H1 (cell line): ENCODE results near the gene CETN2. TPM values are rescaled to one million over a fixed set of nuclear protein-coding genes. Genes with fewer than 3 reads are reported as not detected.

Experiments
- CTCF ChIA-PET: fragments of 300-600 bp; sonication (Branson Sonifier 250); formaldehyde crosslinking; loops from one replicate; lab custom pipeline; 2021; ENCODE audit not compliant: partially characterized antibody; lab: Charles Lee
- POLR2A ChIA-PET: fragments of 300-600 bp; sonication (Branson Sonifier 250); formaldehyde crosslinking; loops from one replicate; lab custom pipeline; 2021; ENCODE audit warnings: inconsistent platforms; ENCODE audit not compliant: partially characterized antibody; lab: Charles Lee
- DNase-seq, 2 experiments: peaks; one replicate each; pipeline versions ENCODE4 v3.0.0 to v3.0.0-alpha.2; 2010 to 2022; ENCODE audit warnings: low spot score in 2 of 2, low read depth in 1 of 2, mixed read lengths in 1 of 2
- FAIRE-seq: peaks from 2 replicates; lab custom pipeline; 2011; peaks lifted over from hg19 to GRCh38; lab: Jason Lieb, UNC
- H2AFZ ChIP-seq: 2 replicates; pipeline ENCODE4 v1.8.1; 2012; ENCODE audit warnings: low read length, inconsistent platforms
- H2AK5ac ChIP-seq: 2 replicates; pipeline ENCODE4 v1.6.1; 2013; ENCODE audit warnings: low read depth, low read length
- H2BK120ac ChIP-seq: replicated peaks from 2 replicates; pipeline ENCODE3; 2013; ENCODE audit warnings: low read depth, low read length, inconsistent platforms
- H2BK12ac ChIP-seq: 2 replicates; pipeline ENCODE4 v1.6.1; 2013; ENCODE audit warnings: low read depth, low read length
- H2BK15ac ChIP-seq: 2 replicates; pipeline ENCODE4 v1.6.1; 2013; ENCODE audit warnings: low read length
- H2BK20ac ChIP-seq: 2 replicates; pipeline ENCODE4 v1.6.1; 2013; ENCODE audit warnings: low read length
- H2BK5ac ChIP-seq: 2 replicates; pipeline ENCODE4 v1.6.1; 2013; ENCODE audit warnings: low read depth, low read length
- H3K14ac ChIP-seq: 2 replicates; pipeline ENCODE4 v1.6.1; 2013; ENCODE audit warnings: inconsistent platforms; ENCODE audit not compliant: insufficient read length
- H3K18ac ChIP-seq: 2 replicates; pipeline ENCODE4 v1.6.1; 2013; ENCODE audit warnings: low read length; ENCODE audit errors: extremely low read depth
- H3K23ac ChIP-seq: 2 replicates; pipeline ENCODE4 v1.6.1; 2013; ENCODE audit warnings: inconsistent platforms; ENCODE audit not compliant: insufficient read length
- H3K23me2 ChIP-seq: 2 replicates; pipeline ENCODE4 v1.6.1; 2013; ENCODE audit warnings: low read depth, low read length
- H3K27ac ChIP-seq: 2 replicates; pipeline ENCODE4 v1.6.1; 2011; ENCODE audit warnings: low read depth, low read length, inconsistent platforms
- H3K27me3 ChIP-seq, 4 experiments: replicated peaks in 1 of 4; 1 replicate in 1 of 4; 2 replicates in 3 of 4; pipeline versions ENCODE4 v1.6.1 to v1.8.1; 2011 to 2013; ENCODE audit warnings: low read length in 3 of 4, mild to moderate bottlenecking in 3 of 4, inconsistent platforms in 2 of 4, mixed read lengths in 2 of 4, moderate library complexity in 1 of 4; ENCODE audit not compliant: control insufficient read depth in 3 of 4, insufficient read depth in 3 of 4; ENCODE audit errors: extremely low read depth in 1 of 4
- H3K36me3 ChIP-seq, 4 experiments: 2 replicates each; pipeline versions ENCODE4 v1.6.1 to v1.8.1; 2011 to 2013; ENCODE audit warnings: mild to moderate bottlenecking in 4 of 4, low read length in 3 of 4, moderate library complexity in 2 of 4, control low read depth in 1 of 4, inconsistent platforms in 1 of 4; ENCODE audit not compliant: insufficient read depth in 4 of 4, control insufficient read depth in 2 of 4
- H3K4ac ChIP-seq: replicated peaks from 2 replicates; pipeline ENCODE3; 2013; ENCODE audit warnings: low read length, low read depth, mixed read lengths, inconsistent platforms; ENCODE audit not compliant: insufficient read length
- H3K4me1 ChIP-seq, 4 experiments: replicated peaks in 1 of 4; 1 replicate in 1 of 4; 2 replicates in 3 of 4; pipeline versions ENCODE4 v1.6.1 to v1.8.1; 2011 to 2013; ENCODE audit warnings: low read length in 3 of 4, inconsistent platforms in 2 of 4, mixed read lengths in 1 of 4; ENCODE audit not compliant: insufficient read depth in 4 of 4, control insufficient read depth in 3 of 4
- H3K4me2 ChIP-seq, 2 experiments: 2 replicates each; pipeline versions ENCODE4 v1.6.1 to v1.8.1; 2011 to 2013; ENCODE audit warnings: low read depth in 2 of 2, low read length in 2 of 2, control low read depth in 1 of 2, inconsistent platforms in 1 of 2, mild to moderate bottlenecking in 1 of 2; ENCODE audit not compliant: insufficient read depth in 1 of 2
- H3K4me3 ChIP-seq, 4 experiments: fragments of 200-600, 300-600 bp in 1 of 4; sonication (generic), shearing (Covaris generic), sonication (Bioruptor Twin) in 1 of 4; 2 replicates each; pipeline versions ENCODE4 v1.5.1 to v1.8.1; 2011 to 2016; ENCODE audit warnings: low read length in 4 of 4, low read depth in 3 of 4, control low read depth in 2 of 4, inconsistent platforms in 2 of 4, mild to moderate bottlenecking in 2 of 4, mixed read lengths in 1 of 4, moderate library complexity in 1 of 4; ENCODE audit not compliant: insufficient read depth in 2 of 4; ENCODE audit errors: extremely low read depth in 1 of 4
- H3K56ac ChIP-seq: replicated peaks from 2 replicates; pipeline ENCODE3; 2013; ENCODE audit warnings: low read depth, mild to moderate bottlenecking, mixed read lengths, low read length, inconsistent platforms; ENCODE audit not compliant: insufficient read length
- H3K79me1 ChIP-seq: 2 replicates; pipeline ENCODE4 v1.6.1; 2013; ENCODE audit warnings: low read depth, low read length, control low read depth
- H3K79me2 ChIP-seq, 2 experiments: 2 replicates each; pipeline versions ENCODE4 v1.6.1 to v1.8.1; 2012 to 2013; ENCODE audit warnings: low read length in 2 of 2, mild to moderate bottlenecking in 2 of 2, inconsistent platforms in 1 of 2; ENCODE audit not compliant: insufficient read depth in 2 of 2, control insufficient read depth in 1 of 2
- H3K9ac ChIP-seq, 4 experiments: replicated peaks in 1 of 4; 1 replicate in 1 of 4; 2 replicates in 3 of 4; pipeline versions ENCODE4 v1.6.1 to v1.8.1; 2011 to 2013; ENCODE audit warnings: low read depth in 3 of 4, low read length in 3 of 4, control low read depth in 2 of 4, mild to moderate bottlenecking in 2 of 4, moderate library complexity in 2 of 4, inconsistent platforms in 1 of 4; ENCODE audit errors: extremely low read depth in 1 of 4
- H3K9me3 ChIP-seq, 2 experiments: 2 replicates each; pipeline versions ENCODE4 v1.6.1 to v1.8.1; 2012 to 2013; ENCODE audit warnings: mild to moderate bottlenecking in 2 of 2, moderate library complexity in 2 of 2, control low read depth in 1 of 2, inconsistent platforms in 1 of 2, low read depth in 1 of 2, low read length in 1 of 2, mixed read lengths in 1 of 2; ENCODE audit not compliant: insufficient read depth in 2 of 2
- H4K20me1 ChIP-seq, 2 experiments: replicated peaks in 1 of 2; 2 replicates each; pipeline versions ENCODE3 to v1.8.1; 2011 to 2013; ENCODE audit warnings: inconsistent platforms in 2 of 2, low read length in 2 of 2, mild to moderate bottlenecking in 1 of 2; ENCODE audit not compliant: insufficient read depth in 2 of 2, control insufficient read depth in 1 of 2
- H4K5ac ChIP-seq: 2 replicates; pipeline ENCODE4 v1.6.1; 2013; ENCODE audit warnings: low read length, low read depth, mixed read lengths, inconsistent platforms; ENCODE audit not compliant: insufficient read length
- H4K8ac ChIP-seq: 2 replicates; pipeline ENCODE4 v1.8.0; 2013; ENCODE audit warnings: mild to moderate bottlenecking, moderate library complexity, low read length, inconsistent platforms; ENCODE audit not compliant: insufficient read depth; ENCODE audit errors: extremely low read depth
- H4K91ac ChIP-seq: replicated peaks from 2 replicates; pipeline ENCODE3; 2013; ENCODE audit warnings: low read length, mixed read lengths, inconsistent platforms; ENCODE audit not compliant: insufficient read length
- ATF3 ChIP-seq: IDR thresholded peaks from 2 replicates; pipeline ENCODE4 v1.6.1; 2011; ENCODE audit warnings: low read depth, mild to moderate bottlenecking, low read length; ENCODE audit not compliant: insufficient read depth
- E2F6 ChIP-seq: IDR thresholded peaks from 2 replicates; pipeline ENCODE4 v1.6.1; 2012; ENCODE audit warnings: inconsistent platforms
- GABPA ChIP-seq: IDR thresholded peaks from 2 replicates; pipeline ENCODE4 v1.6.1; 2011; ENCODE audit warnings: mild to moderate bottlenecking, low read length, moderate library complexity, borderline replicate concordance; ENCODE audit not compliant: insufficient read depth
- GTF2F1 ChIP-seq: IDR thresholded peaks from 2 replicates; pipeline ENCODE4 v1.6.1; 2012; ENCODE audit warnings: low read depth, low read length, improper control_type of control experiment, borderline replicate concordance
- HDAC2 ChIP-seq, 2 experiments: fragments of 300-600 bp in 1 of 2; sonication (generic) in 1 of 2; IDR thresholded peaks; 2 replicates each; pipeline ENCODE4 v1.6.1; 2011 to 2012; ENCODE audit warnings: low read depth in 2 of 2, low read length in 2 of 2, mild to moderate bottlenecking in 2 of 2, moderate library complexity in 2 of 2, borderline replicate concordance in 1 of 2, inconsistent platforms in 1 of 2
- KDM1A ChIP-seq: fragments of 200-600, 300-600 bp; sonication (generic); IDR thresholded peaks from 2 replicates; pipeline ENCODE4 v1.7.1; 2016; ENCODE audit warnings: mild to moderate bottlenecking, low read length, borderline replicate concordance
- RAD21 ChIP-seq, 2 experiments: IDR thresholded peaks in 1 of 2; conservative IDR thresholded peaks in 1 of 2; 2 replicates each; pipeline ENCODE4 v1.6.1; 2011; ENCODE audit warnings: low read depth in 2 of 2, low read length in 2 of 2, improper control_type of control experiment in 1 of 2, inconsistent platforms in 1 of 2, mild to moderate bottlenecking in 1 of 2, moderate library complexity in 1 of 2
- SIRT6 ChIP-seq: IDR thresholded peaks from one replicate; pipeline ENCODE4 v1.7.1; 2012; ENCODE audit warnings: low read length, inconsistent platforms
- SP1 ChIP-seq: IDR thresholded peaks from 2 replicates; pipeline ENCODE4 v1.6.1; 2011; ENCODE audit warnings: low read depth, low read length
- SP4 ChIP-seq: IDR thresholded peaks from 2 replicates; pipeline ENCODE4 v1.6.1; 2012; ENCODE audit warnings: low read length, inconsistent platforms
- SUZ12 ChIP-seq: fragments of 200-600 bp; sonication (generic); IDR thresholded peaks from 2 replicates; pipeline ENCODE4 v1.6.1; 2012; ENCODE audit warnings: mild to moderate bottlenecking, inconsistent platforms, low read length, moderate library complexity, mixed read lengths
- TAF1 ChIP-seq: IDR thresholded peaks from 2 replicates; pipeline ENCODE4 v1.6.1; 2011; ENCODE audit warnings: mild to moderate bottlenecking, low read depth, low read length
- TBP ChIP-seq: IDR thresholded peaks from 2 replicates; pipeline ENCODE4 v1.6.1; 2011; ENCODE audit warnings: low read depth, low read length, improper control_type of control experiment
- TCF12 ChIP-seq: IDR thresholded peaks from 2 replicates; pipeline ENCODE4 v1.6.1; 2011; ENCODE audit warnings: low read depth, mild to moderate bottlenecking, low read length
- WGBS, 2 experiments: shearing (Covaris generic) in 1 of 2; methylation state at CpG; one replicate each; pipeline versions ENCODE4 v1.1.6 to v1.1.7; 2013 to 2015; ENCODE audit warnings: low lambda C conversion rate in 2 of 2, mixed read lengths in 2 of 2, inconsistent platforms in 1 of 2, low coverage in 1 of 2, missing lambda C conversion rate in 1 of 2; ENCODE audit not compliant: insufficient replicate concordance in 2 of 2, insufficient coverage in 1 of 2, insufficient read length in 1 of 2; ENCODE audit errors: extremely low coverage in 1 of 2, missing lambda C conversion rate in 1 of 2; 5-methylcytosine and 5-hydroxymethylcytosine counted together
- polyA plus RNA-seq, 7 experiments: library from polyadenylated mRNA; depleted of rRNA in 3 of 7; stranded (reverse) in 5 of 7; unstranded in 2 of 7; fragments of >200 nt in 5 of 7; fragments of 200-250 nt in 2 of 7; gene quantifications; 1 replicate in 5 of 7; 2 replicates in 1 of 7; 4 replicates in 1 of 7; pipeline versions ENCODE4 v1.2.1 to v1.2.3, GENCODE V29; 2011 to 2013; ENCODE audit warnings: missing spikeins in 2 of 7, mixed read lengths in 2 of 7
- total RNA-seq: library from RNA; stranded (reverse); fragmentation: NEBNext Ultra II Directional; extraction: Animal tissue kit (Norgen Biotek cat#: 25700); gene quantifications from 2 replicates; pipeline ENCODE4 v1.2.1, GENCODE V29; 2021

The CETN2 gene
- total and polyA plus RNA-seq, 2 of the 8 experiments (the other 6 are each of a cell fraction or from before 2014, with no cell fraction given) = 13.1 to 24.3 TPM

- Histone ChIP-seq H2BK20ac (no peak overlapping the region), H3K27ac (no peak overlapping the region)
- 97% methylated on average over 4 of the region's 4 CpGs; no CpG with 5 or more reads in 1 of the 2 experiments for WGBS, 2 experiments
- no peak for TF ChIP-seq SUZ12
- TF ChIP-seq SP1 = no peak
- TF ChIP-seq GTF2F1 = no peak
- no peak for TF ChIP-seq KDM1A
- TF ChIP-seq ATF3 = no peak
- no peak for TF ChIP-seq SIRT6
- no peak for TF ChIP-seq TBP
- no peak for TF ChIP-seq E2F6
- TF ChIP-seq SP4 = no peak
- TF ChIP-seq RAD21 (IDR thresholded peaks at IDR 0.05 in 1 of 2, conservative IDR thresholded peaks at IDR 0.05 in 1 of 2; ENCODE audit: low read depth in 2 of 2, low read length in 2 of 2) = no peak
- TF ChIP-seq TAF1 = no peak
- no peak for TF ChIP-seq GABPA
- TF ChIP-seq TCF12 = no peak
- TF ChIP-seq HDAC2 (IDR thresholded peaks at IDR 0.05; ENCODE audit: borderline replicate concordance in 1 of 2, low read depth in 2 of 2, low read length in 2 of 2) = no peak
These were observed 24.5 kb downstream of the CETN2 start for GRCh38 chrX:152806035-152806434.

More at GRCh38 chrX:152806035-152806434, 24.5 kb downstream of the CETN2 start:
- H3K27me3 ChIP-seq = no peaks in the 10 kb centered on the region
- H3K36me3 ChIP-seq = no peaks in the 10 kb centered on the region
- H3K23ac ChIP-seq = no peak overlapping the region
- H3K9ac ChIP-seq = no peak overlapping the region
- no peak overlapping the region for H2AFZ ChIP-seq
- no peak overlapping the region for H3K4me2 ChIP-seq
- H4K5ac ChIP-seq = no peak overlapping the region
- no peak overlapping the region for H2BK120ac ChIP-seq
- no peaks in the 10 kb centered on the region for H3K79me1 ChIP-seq
- no peak overlapping the region for H4K91ac ChIP-seq
- no peak overlapping the region for H2BK5ac ChIP-seq
- no peak overlapping the region for H3K14ac ChIP-seq
- no peak overlapping the region for H3K56ac ChIP-seq
- no peaks in the 10 kb centered on the region for H3K79me2 ChIP-seq
- CTCF ChIA-PET = no interaction called here
- no peaks in the 10 kb centered on the region for H4K20me1 ChIP-seq
- H3K4ac ChIP-seq = no peak overlapping the region
- no peak overlapping the region for H3K4me3 ChIP-seq
- H3K23me2 ChIP-seq = no peaks in the 10 kb centered on the region
- no peak overlapping the region for H2BK15ac ChIP-seq
- no peak overlapping the region for H2BK12ac ChIP-seq
- H3K9me3 ChIP-seq = no peaks in the 10 kb centered on the region
- no peak for FAIRE-seq
- H3K18ac ChIP-seq = no peak overlapping the region
- no peak overlapping the region for H4K8ac ChIP-seq
- POLR2A ChIA-PET = no interaction called here
- DNase-seq = no peak
- no peak overlapping the region for H2AK5ac ChIP-seq
- H3K4me1 ChIP-seq = no peaks in the 10 kb centered on the region
